UCSD-AML1 (cell line): ENCODE data around the gene ZCCHC14.
"Not testable (repeated sequence)": the region's sequence is repeated elsewhere in the genome, so short reads cannot be mapped to it uniquely, and the experiment has no call there.

Source experiments
- DNase-seq: peaks from one replicate; lab custom pipeline; 2025; ENCODE audit not compliant: unreplicated experiment; lab: John Stamatoyannopoulos, UW

ZCCHC14 gene

DNA sequence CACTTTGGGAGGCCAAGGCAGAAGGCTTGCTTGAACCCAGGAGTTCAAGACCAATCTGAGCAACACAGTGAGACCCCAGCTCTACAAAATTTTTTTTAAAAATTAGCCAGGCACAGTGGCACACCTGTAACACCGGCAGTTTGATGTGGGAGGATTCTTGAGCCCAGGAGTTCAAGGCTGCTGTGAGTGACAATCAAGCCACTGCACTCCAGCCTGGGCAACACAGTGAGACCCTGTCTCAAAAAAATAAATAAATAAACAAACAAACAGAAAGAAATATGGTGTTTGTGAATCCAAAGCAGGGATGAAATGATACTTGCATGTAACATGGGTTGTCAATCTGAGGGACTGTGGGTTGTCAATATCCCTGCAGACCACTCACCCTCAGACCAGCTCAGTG lies 125.9 kb downstream of the ZCCHC14 start:
- no peak for DNase-seq

DNA sequence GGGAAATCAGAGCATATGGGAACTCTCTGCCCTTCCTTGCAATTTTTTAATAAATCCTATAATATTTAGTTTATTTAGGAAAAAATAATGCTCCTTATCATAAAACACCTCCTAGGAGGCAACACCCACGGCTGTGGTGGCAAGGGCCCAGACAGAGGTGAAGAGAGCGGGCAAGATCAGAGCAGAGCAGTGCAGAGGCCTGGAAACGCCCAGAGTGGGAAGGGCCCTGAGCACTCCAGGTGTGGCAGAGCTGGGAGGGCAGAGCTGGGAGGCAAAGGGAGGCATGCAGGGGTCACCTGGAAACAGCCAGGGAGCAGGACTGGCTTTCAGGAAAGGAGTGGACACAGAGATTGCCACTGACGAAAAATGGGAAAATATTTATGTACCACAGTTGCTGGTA lies 126.5 kb downstream of the ZCCHC14 start:
- DNase-seq, result no peak

DNA sequence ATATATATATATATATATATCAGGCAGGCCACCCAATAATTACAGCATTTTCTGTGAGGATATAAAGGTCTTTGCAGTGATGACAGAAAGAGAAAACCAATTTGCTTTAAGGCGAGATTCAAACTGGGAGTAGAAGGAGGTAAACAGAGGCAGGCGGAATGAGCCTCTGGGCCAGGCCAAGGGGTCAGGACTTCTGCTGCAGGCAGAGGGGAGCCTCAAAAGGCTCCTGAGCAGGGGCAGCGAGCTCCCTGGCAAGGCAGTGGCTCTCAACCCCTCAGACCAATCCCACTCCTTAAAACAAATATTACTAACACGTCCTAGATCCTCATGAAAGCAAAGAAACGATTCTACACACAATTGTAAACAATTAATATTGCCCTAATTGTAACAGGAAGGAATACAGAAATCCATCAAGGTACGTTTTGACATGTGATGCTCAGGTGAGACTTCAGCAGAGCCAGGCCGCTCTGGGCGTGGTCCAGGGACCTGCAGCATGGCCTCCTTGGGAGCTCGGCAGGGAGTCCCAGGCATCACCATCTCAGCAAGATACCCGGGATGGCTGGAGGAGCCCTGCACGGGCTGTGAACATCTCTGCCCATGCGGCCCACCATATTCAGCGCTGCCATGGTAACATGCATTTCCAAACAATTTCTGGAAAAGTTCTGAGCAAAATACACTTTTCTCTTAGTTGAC lies 127.7 kb downstream of the ZCCHC14 start:
- DNase-seq, result no peak

DNA sequence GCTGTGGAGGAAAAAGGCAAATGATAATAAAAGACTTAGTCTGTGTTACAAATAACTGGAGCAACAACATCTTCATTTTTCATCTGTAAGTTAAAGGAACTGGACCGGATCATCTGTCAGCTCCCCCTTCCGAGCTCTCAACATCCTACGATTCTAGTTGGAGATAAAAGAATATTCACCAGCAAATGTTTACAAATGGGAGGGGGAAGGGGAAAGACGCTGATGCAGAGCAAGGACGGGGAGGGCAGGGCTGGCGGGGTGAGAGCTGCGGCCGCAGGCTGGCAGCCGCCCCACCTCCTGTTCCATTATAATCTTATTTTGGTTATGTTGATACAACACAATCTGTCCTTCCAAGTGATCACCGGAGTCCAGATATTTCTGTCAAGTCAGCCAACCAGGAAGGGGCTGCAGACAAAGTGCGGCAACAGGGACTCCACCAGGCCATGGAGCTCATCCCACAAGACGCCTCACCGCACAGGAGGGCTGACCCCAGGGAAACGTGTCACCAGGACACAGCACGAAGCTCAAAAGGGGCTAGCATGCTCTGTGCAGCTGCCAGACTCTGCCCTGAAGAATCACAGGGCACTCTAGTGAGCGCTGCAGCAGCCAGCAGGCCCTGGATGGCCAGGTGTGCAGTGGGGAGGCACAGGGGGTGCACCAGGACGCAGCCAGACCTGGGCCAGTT lies 128.9 kb downstream of the ZCCHC14 start:
- DNase-seq, result no peak

DNA sequence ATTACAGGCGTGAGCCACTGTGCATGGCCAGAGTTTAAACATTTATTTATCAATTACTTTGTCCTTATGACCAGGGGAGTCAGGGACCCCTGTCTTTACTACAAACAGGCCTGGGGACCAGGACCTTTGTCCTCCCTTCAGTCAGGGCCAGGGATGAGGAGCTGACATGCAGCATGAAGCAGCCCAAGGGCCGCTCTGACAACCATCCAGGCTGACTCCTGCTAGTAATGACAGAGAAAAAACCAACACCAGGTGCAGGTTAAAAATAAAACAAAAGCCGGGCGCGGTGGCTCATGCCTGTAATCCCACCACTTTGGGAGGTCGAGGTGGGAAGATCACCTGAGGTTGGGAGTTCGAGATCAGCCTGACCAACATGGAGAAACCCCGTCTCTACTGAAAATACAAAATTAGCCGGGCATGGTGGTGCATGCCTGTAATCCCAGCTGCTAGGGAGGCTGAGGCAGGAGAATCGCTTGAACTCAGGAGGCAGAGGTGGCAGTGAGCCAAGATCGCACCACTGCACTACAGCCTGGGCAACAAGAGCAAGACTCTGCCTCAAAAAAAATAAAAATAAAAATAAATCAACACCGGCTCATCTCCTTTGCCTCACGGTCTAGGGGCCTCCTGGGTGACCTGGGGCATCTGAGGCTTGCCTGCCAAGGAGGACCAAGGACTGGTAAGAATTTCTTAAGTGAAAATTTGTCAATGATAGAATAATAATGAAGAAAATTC lies 129.8 kb downstream of the ZCCHC14 start:
- DNase-seq, result not testable (repeated sequence)

DNA sequence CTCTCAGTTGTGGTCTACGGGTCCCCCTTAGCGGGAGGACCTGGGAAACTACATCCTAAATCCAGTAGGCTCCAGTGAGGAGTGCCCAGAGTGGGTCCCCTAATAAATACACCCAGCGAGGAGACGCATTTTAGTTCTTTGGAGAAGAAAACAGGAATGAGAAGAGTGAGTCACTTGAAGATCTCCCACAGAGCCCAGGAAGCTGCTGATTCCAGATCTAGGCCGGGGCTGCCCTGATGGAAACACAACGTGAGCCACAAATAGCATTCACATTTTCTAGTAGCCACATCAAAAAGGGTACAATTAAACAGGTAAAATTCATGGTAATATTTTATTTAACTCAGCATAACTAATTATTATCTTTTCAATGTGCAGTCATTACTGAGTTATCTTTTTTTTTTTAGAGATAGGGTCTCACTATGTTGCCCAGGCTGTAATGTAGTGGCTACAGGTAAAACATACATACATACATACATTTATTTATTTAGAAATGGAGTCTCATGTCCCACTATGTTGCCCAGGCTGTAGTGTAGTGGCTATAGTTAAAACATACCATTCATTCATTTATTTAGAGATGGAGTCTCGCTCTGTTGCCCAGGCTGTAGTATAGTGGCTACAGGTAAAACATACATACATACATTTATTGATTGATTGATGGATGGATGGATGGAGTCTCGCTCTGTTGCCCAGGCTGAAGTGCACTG lies 130.8 kb downstream of the ZCCHC14 start:
- no peak for DNase-seq

DNA sequence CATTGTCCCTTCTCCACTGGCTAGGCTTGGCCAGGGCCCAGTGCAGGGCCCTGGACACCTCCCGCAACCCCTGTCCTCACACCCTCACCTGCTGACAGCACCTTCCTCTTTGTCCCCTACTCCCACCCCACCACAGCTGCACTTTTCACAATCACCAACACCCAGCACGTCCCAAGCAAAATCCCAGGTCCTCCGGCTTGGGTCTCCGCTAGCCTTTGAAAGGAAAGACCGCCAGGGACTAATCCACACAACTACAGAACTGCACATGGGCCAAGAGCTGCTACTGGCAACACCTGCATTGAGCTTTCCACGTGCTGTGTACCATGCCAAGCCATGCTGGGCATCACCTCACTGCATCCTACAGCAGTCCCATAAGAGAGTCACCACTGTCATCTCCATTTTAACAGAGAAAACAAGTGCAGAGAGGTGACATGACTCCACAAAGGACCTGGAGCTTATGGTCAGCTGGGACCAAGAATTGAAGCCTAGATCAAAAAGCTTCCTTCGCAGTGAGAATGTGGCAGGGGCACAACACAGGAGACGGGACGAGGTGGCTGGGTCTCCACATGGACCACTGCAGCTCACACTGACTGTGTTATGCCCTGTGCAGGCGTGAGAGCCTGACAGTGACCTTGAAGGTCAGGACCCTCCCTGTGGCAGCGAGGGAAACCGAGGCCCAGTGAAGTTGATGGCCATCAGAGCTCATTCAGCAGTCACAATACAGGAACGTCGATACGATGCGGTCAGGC lies 131.8 kb downstream of the ZCCHC14 start:
- no peak for DNase-seq

DNA sequence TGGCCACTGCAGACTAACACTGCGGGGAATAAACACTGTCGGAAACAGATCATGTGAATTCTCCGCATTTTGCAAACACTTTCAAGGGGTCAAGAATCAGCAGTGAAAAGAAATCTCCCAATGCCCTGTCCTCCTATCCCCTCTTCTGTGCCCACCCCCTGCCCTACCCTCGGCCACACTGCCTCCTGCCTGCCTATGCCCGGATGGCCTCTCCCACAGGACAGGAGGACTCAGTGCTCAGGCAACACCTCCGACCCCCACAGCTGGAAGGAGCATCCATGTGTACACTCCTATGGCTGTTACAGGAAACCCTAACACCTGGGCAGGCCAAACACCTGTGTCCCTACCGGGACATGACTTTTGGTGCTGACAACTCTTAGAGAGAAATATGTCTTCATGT lies 133.7 kb downstream of the ZCCHC14 start:
- DNase-seq, result no peak

DNA sequence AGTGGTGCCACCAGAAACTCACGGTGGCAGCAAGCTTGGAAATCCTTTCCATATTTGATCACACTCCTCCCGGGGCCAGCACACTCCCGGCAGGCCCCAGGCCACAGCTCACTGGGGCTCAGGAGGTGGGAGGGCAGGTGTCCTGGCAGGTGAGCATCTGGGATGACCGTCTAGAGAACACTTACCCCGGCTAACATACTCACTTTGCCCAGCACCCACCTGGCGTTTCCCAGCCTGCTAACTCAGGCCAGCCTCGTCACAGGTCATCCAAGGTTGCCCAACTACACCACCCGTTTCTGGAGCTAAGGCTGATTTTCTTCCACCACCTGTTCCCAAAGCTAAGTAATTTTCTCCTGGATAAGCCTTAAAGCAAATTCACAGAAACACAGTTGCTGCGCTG lies 134.1 kb downstream of the ZCCHC14 start:
- DNase-seq, result no peak

DNA sequence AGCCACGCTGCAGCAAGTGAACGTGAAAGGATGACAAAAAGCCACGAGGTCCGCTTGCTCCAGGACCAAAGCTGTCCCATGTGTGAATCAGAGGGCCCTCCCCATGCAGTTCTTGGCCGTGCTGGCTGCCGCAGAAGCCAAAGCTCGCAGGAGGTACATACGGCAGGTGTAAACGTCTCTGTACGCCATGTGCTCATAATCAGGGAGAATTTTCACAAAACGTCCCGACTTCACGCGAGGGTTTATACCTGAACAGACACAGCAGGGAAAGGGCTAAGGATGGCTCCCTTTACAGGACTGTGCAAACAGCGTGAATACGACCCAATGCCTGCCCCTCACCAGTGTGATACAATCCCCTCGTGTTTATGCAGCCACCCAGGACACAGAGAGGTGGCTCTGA lies 134.6 kb downstream of the ZCCHC14 start:
- DNase-seq, result no peak

DNA sequence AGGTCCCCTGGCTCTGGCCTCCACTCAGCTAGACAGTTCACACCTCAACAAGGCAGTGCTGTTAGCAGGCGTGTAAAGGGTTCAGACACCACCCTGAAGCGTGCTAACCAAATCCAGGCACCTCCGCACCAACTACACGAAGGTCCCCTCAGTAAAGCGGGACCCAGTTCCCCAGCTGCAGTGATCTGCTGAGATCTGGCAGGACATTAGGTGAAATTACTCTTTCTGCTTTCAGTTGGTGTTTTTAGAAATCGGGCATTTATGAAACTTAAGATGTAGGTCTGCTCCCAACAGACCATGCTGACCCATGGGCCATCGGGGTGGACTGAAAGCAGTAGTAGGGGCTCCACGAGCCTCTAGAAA lies 136.4 kb downstream of the ZCCHC14 start:
- DNase-seq, result no peak
